IMR-90 (cell line): ENCODE measurements around the gene PCDHGA8. TPM values are rescaled to one million over a fixed set of nuclear protein-coding genes. Genes with fewer than 3 reads are reported as not detected.

Experiments
- ATAC-seq: fragments of 200-7000 bp; cut with Tn5 transposase; 2 replicates; pipeline ENCODE4 v1.9.1; 2020; ENCODE audit warnings: low read depth, mild to moderate bottlenecking, moderate library complexity
- BruUV-seq: library from RNA; stranded (reverse); fragments of 400-500 nt; replicated peaks from 2 replicates; lab custom pipeline; 2021; lab: Mats Ljungman, UMichigan
- CTCF ChIA-PET: fragments of 300-600 bp; formaldehyde crosslinking; extraction: SDS; loops from one replicate; lab custom pipeline; 2021; ENCODE audit warnings: antibody characterized with exemption; lab: Yijun Ruan, JAX
- POLR2A ChIA-PET: fragments of 300-600 bp; sonication (Branson Sonifier 250); formaldehyde crosslinking; loops from one replicate; lab custom pipeline; 2022; ENCODE audit warnings: antibody characterized with exemption; ENCODE audit not compliant: unreplicated experiment; lab: Charles Lee
- DNase-seq: peaks from one replicate; pipeline ENCODE4 v3.0.0; 2013
- H2AFZ ChIP-seq: replicated peaks from 2 replicates; pipeline ENCODE3; 2013; ENCODE audit warnings: low read length, mild to moderate bottlenecking; ENCODE audit not compliant: poor library complexity
- H2AK5ac ChIP-seq: 2 replicates; pipeline ENCODE4 v1.6.1; 2013; ENCODE audit warnings: low read depth, low read length, inconsistent platforms
- H2AK9ac ChIP-seq: replicated peaks from 2 replicates; pipeline ENCODE3; 2013; ENCODE audit warnings: mild to moderate bottlenecking, low read depth, low read length, moderate library complexity; ENCODE audit not compliant: poor library complexity
- H2BK120ac ChIP-seq: 2 replicates; pipeline ENCODE4 v1.6.1; 2013; ENCODE audit warnings: low read depth, low read length, inconsistent platforms
- H2BK15ac ChIP-seq: 3 replicates; pipeline ENCODE4 v1.6.1; 2013; ENCODE audit warnings: low read depth, low read length, inconsistent platforms
- H2BK20ac ChIP-seq: 2 replicates; pipeline ENCODE4 v1.6.1; 2013; ENCODE audit warnings: low read depth, mild to moderate bottlenecking, inconsistent platforms, low read length, moderate library complexity
- H2BK5ac ChIP-seq: 2 replicates; pipeline ENCODE4 v1.6.1; 2013; ENCODE audit warnings: mild to moderate bottlenecking, low read depth, low read length, inconsistent platforms; ENCODE audit not compliant: poor library complexity, severe bottlenecking
- H3K14ac ChIP-seq: replicated peaks from 2 replicates; pipeline ENCODE4 v1.6.1; 2013; ENCODE audit warnings: low read depth, low read length, inconsistent platforms
- H3K18ac ChIP-seq: 2 replicates; pipeline ENCODE4 v1.6.1; 2013; ENCODE audit warnings: low read depth, low read length, control low read depth
- H3K23ac ChIP-seq: 2 replicates; pipeline ENCODE4 v1.6.1; 2013; ENCODE audit warnings: low read depth, low read length, inconsistent platforms
- H3K27ac ChIP-seq: 2 replicates; pipeline ENCODE4 v1.5.1; 2013; ENCODE audit warnings: mild to moderate bottlenecking, control low read depth, low read length; ENCODE audit not compliant: insufficient read depth
- H3K27me3 ChIP-seq: 2 replicates; pipeline ENCODE4 v1.6.1; 2013; ENCODE audit warnings: low read length; ENCODE audit not compliant: control insufficient read depth, insufficient read depth
- H3K36me3 ChIP-seq: 2 replicates; pipeline ENCODE4 v1.6.1; 2013; ENCODE audit warnings: low read length, mixed read lengths; ENCODE audit not compliant: control insufficient read depth, insufficient read depth
- H3K4ac ChIP-seq: 2 replicates; pipeline ENCODE4 v1.6.1; 2013; ENCODE audit warnings: low read depth, low read length, inconsistent platforms
- H3K4me1 ChIP-seq: 2 replicates; pipeline ENCODE4 v1.6.1; 2013; ENCODE audit warnings: low read length, mixed read lengths; ENCODE audit not compliant: control insufficient read depth, insufficient read depth
- H3K4me2 ChIP-seq: 2 replicates; pipeline ENCODE4 v1.6.1; 2013; ENCODE audit warnings: low read depth, mild to moderate bottlenecking, control low read depth, low read length, moderate library complexity
- H3K4me3 ChIP-seq: 2 replicates; pipeline ENCODE4 v1.5.1; 2013; ENCODE audit warnings: low read depth, mild to moderate bottlenecking, control low read depth, low read length, moderate library complexity; ENCODE audit not compliant: insufficient read depth
- H3K56ac ChIP-seq: 2 replicates; pipeline ENCODE4 v1.6.1; 2013; ENCODE audit warnings: low read length, inconsistent platforms; ENCODE audit not compliant: insufficient read depth; ENCODE audit errors: extremely low read depth
- H3K79me1 ChIP-seq, 2 experiments: 2 replicates each; pipeline ENCODE4 v1.6.1; 2013; ENCODE audit warnings: low read length in 2 of 2, inconsistent platforms in 1 of 2, low read depth in 1 of 2
- H3K9ac ChIP-seq: 2 replicates; pipeline ENCODE4 v1.6.1; 2013; ENCODE audit warnings: low read depth, low read length, control low read depth
- H3K9me1 ChIP-seq: 2 replicates; pipeline ENCODE4 v1.6.1; 2013; ENCODE audit warnings: low read length, inconsistent platforms; ENCODE audit not compliant: insufficient read depth
- H3K9me3 ChIP-seq: 2 replicates; pipeline ENCODE4 v1.6.1; 2013; ENCODE audit warnings: low read length; ENCODE audit not compliant: control insufficient read depth, insufficient read depth
- H4K20me1 ChIP-seq: 2 replicates; pipeline ENCODE4 v1.6.1; 2013; ENCODE audit warnings: low read length, inconsistent platforms; ENCODE audit not compliant: insufficient read depth
- H4K5ac ChIP-seq: 2 replicates; pipeline ENCODE4 v1.6.1; 2013; ENCODE audit warnings: mild to moderate bottlenecking, low read depth, low read length, control low read depth
- H4K8ac ChIP-seq, 2 experiments: 2 replicates each; pipeline ENCODE4 v1.6.1; 2013; ENCODE audit warnings: low read depth in 2 of 2, low read length in 2 of 2, control low read depth in 1 of 2, inconsistent platforms in 1 of 2
- H4K91ac ChIP-seq: 2 replicates; pipeline ENCODE4 v1.6.1; 2013; ENCODE audit warnings: low read depth, low read length, inconsistent platforms; ENCODE audit not compliant: insufficient read depth
- BHLHE40 ChIP-seq: fragments of 150-350 bp; IDR thresholded peaks from 2 replicates; pipeline ENCODE4 v1.6.1; 2016; ENCODE audit warnings: mild to moderate bottlenecking, low read depth, low read length
- CEBPB ChIP-seq: IDR thresholded peaks from 2 replicates; pipeline ENCODE4 v1.6.1; 2012; ENCODE audit warnings: low read depth, low read length, improper control_type of control experiment
- CHD1 ChIP-seq: IDR thresholded peaks from 2 replicates; pipeline ENCODE4 v1.6.1; 2012; ENCODE audit warnings: low read depth, low read length, improper control_type of control experiment
- CTCF ChIP-seq: conservative IDR thresholded peaks from 2 replicates; pipeline ENCODE4 v1.5.1; 2012; ENCODE audit warnings: mild to moderate bottlenecking, low read depth, low read length, improper control_type of control experiment
- MXI1 ChIP-seq: IDR thresholded peaks from 2 replicates; pipeline ENCODE4 v1.6.1; 2012; ENCODE audit warnings: low read depth, mild to moderate bottlenecking, low read length, moderate library complexity, borderline replicate concordance
- NFE2L2 ChIP-seq: fragments of 150-350 bp; IDR thresholded peaks from 2 replicates; pipeline ENCODE4 v1.6.1; 2016; ENCODE audit warnings: low read depth, mild to moderate bottlenecking, low read length
- POLR2A ChIP-seq: IDR thresholded peaks from 2 replicates; pipeline ENCODE4 v1.6.1; 2012; ENCODE audit warnings: mild to moderate bottlenecking, low read depth, low read length
- RAD21 ChIP-seq: IDR thresholded peaks from 2 replicates; pipeline ENCODE4 v1.6.1; 2012; ENCODE audit warnings: low read length, improper control_type of control experiment
- RCOR1 ChIP-seq: IDR thresholded peaks from 2 replicates; pipeline ENCODE4 v1.6.1; 2012; ENCODE audit warnings: mild to moderate bottlenecking, low read length, improper control_type of control experiment; ENCODE audit not compliant: insufficient replicate concordance
- SMC3 ChIP-seq: fragments of 150-350 bp; IDR thresholded peaks from 2 replicates; pipeline ENCODE4 v1.6.1; 2016; ENCODE audit warnings: low read depth, mild to moderate bottlenecking, antibody characterized with exemption, low read length, moderate library complexity
- USF2 ChIP-seq: fragments of 150-350 bp; IDR thresholded peaks from 2 replicates; pipeline ENCODE4 v1.6.1; 2017; ENCODE audit warnings: mild to moderate bottlenecking, antibody characterized with exemption, low read length, low read depth
- WGBS, 2 experiments: methylation state at CpG; one replicate each; pipeline versions ENCODE4 v1.1.5 to v1.1.7; 2013; ENCODE audit warnings: missing lambda C conversion rate in 2 of 2; ENCODE audit not compliant: insufficient read length in 1 of 2; ENCODE audit errors: extremely low coverage in 2 of 2; 5-methylcytosine and 5-hydroxymethylcytosine counted together
- dilution Hi-C: fragments of 300-500 bp; cut with HindIII; formaldehyde crosslinking; loops from one replicate; pipeline ENCODE4 v1.14.3; 2018; ENCODE audit warnings: low sequenced_read_pairs; ENCODE audit not compliant: unreplicated experiment
- in situ Hi-C: fragments of 300-500 bp; cut with MboI; formaldehyde crosslinking; loops from 3 replicates; pipeline ENCODE4 v1.14.3; 2019; ENCODE audit warnings: low sequenced_read_pairs, inconsistent platforms, mixed read lengths
- intact Hi-C: fragments of 100-400 bp; cut with micrococcal nuclease; formaldehyde crosslinking; loops from 2 replicates; pipeline ENCODE4 v1.10.0; 2022
- polyA plus RNA-seq, 3 experiments: library from polyadenylated mRNA; depleted of rRNA; stranded (reverse); fragments of >200 nt; gene quantifications; 2 replicates each; pipeline ENCODE4 v1.2.3, GENCODE V29; 2012; ENCODE audit warnings: low replicate concordance in 1 of 3
- total RNA-seq: library from RNA; depleted of rRNA; stranded (reverse); fragments of >200 nt; gene quantifications from 2 replicates; pipeline ENCODE4 v1.2.3, GENCODE V29; 2012

Gene PCDHGA8
- total and polyA plus RNA-seq, 2 of the 4 experiments (the other 2 are of a cell fraction): 0.89 to 2.0 TPM

- CTCF ChIA-PET: no interaction called here
- Histone ChIP-seq H3K23ac (no peak overlapping the region), H3K4me3 (no peak overlapping the region), H3K18ac (no peak overlapping the region), H3K14ac (no peak overlapping the region), H2AK9ac (no peak overlapping the region), H3K36me3 (peaks cover 20% of the 10 kb centered on the region), H3K4me1 (peaks cover 2% of the 10 kb centered on the region; the same call in 1 of the 2 replicates), H2AFZ (no peak overlapping the region), H3K27me3 (peaks cover 2% of the 10 kb centered on the region; the same call in 1 of the 2 replicates), H3K4me2 (no peak overlapping the region), H3K9ac (no peak overlapping the region), H2BK20ac (no peak overlapping the region), H3K4ac (no peak overlapping the region), H3K79me1 (peaks cover 0 to 3% of the 10 kb centered on the region in 2 experiments; a peak in 1 of 4 replicates), H3K9me1 (no peaks in the 10 kb centered on the region), H2BK15ac (no peak overlapping the region), H4K91ac (no peak overlapping the region), H4K5ac (no peak overlapping the region), H4K8ac (no peak overlapping the region), H4K20me1 (no peaks in the 10 kb centered on the region), H2BK5ac (no peak overlapping the region), H2AK5ac (no peak overlapping the region), H2BK120ac (no peak overlapping the region), H3K27ac (no peak overlapping the region), H3K9me3 (peaks cover 51% of the 10 kb centered on the region), H3K56ac (no peak overlapping the region)
- POLR2A ChIA-PET: no interaction called here
- in situ Hi-C loops: no loop called here
- ATAC-seq: no peak
- intact Hi-C loops: no loop called here
- DNase-seq: no peak
- dilution Hi-C loops: no loop called here
- no TSS peak for BruUV-seq
- TF ChIP-seq SMC3 (no peak), MXI1 (no peak), CTCF (no peak), CEBPB (no peak), CHD1 (no peak), NFE2L2 (no peak), RCOR1 (no peak), USF2 (no peak), BHLHE40 (no peak), RAD21 (no peak), POLR2A (no peak)
- 24% methylated on average over 10 of the region's 46 CpGs; no CpG with 5 or more reads in 1 of the 2 experiments for WGBS, 2 experiments
These were observed 26.2 kb upstream of the PCDHGA8 start for GRCh38 chr5:141366016-141366896.
